NK-92 (cell line): ENCODE data around the gene RPL32.
"Not testable (repeated sequence)": the region's sequence is repeated elsewhere in the genome, so short reads cannot be mapped to it uniquely, and the experiment has no call there.

ENCODE experiments used
- DNase-seq: peaks from one replicate; lab custom pipeline; 2025; ENCODE audit not compliant: unreplicated experiment; lab: John Stamatoyannopoulos, UW

Gene RPL32

DNA sequence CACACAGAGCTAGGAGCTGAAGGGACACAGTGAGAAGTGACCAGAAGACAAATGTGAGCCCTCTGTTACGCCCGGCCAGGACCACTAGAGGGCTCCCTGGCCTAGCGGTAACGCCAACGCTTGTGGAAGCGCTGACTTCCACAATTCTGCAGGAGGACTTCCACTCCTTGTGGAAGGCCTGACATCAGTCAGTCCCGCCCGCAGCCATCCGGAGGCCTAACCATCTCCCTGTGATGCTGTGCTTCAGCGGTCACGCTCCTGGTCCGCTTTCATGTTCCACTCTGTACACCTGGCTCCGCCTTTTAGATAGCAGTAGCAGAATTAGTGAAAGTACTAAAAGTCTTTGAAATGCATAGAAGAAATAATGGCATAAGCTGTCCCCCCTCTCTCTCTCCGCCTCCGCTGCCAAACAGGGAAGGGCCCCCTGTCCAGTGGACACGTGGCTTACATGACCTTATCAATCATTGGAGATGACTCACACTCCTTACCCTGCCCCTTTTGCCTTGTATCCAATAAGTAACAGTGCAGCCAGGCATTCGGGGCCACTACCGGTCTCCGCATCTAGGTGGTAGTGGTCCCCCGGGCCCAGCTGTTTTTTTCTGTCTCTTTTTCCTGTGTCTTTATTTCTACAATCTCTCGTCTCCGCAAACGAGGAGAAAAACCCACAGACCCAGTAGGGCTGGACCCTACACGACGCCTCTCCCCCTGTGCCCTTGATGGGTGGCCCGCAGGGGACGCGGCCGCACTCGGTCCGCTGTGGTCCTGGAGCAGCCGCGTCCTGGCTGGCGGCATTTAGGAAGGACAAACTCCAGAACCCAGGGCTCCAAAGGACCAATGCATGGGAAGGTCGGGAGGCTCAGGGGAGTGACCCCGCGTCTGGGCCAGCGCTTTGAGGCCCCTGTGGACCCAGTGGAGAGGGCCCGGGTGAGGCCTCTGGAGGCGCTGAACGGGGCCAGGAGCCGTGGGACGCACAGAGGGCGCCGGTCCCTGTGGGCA lies 27.0 kb upstream of the RPL32 start:
- no peak for DNase-seq

DNA sequence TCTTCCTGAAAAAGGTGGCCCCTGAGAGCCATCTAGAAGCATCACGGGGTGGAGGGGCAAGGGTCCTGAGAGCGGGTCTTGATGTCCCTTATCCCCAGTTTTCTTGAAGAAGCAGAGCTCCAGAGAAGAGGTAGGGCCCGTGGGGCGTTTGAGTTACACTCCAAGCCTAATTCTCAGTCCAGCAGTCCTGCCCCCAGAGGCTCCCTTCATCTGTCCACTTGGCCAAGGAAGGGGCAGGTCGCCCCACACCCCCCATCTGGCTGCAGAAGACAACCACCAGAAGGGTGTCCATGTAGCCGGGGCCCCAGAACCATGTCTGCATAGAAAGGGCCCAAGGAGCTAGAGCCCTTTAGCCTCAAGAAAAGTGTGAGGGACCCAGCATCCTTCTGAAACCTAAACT lies 25.5 kb upstream of the RPL32 start:
- DNase-seq, result no peak

DNA sequence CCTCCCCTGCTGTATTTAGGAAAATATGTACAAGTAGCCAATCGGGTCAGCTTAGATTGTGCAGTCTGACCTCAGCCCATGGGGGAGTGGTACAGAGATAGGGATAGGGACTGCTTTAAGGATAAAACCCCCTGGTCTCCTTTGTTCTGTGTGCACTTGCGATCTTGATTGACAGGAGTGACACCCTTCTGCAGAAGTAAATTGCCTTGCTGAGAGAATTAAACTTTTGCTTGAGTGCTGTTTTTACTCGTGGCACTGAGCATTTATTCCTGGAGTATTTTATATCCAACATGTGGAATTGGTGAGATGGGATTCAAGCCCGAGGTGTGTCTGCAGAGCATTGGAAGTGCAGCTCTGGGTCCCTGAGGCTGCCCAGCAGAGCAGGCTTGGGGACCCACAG lies 23.9 kb upstream of the RPL32 start:
- DNase-seq, result no peak

DNA sequence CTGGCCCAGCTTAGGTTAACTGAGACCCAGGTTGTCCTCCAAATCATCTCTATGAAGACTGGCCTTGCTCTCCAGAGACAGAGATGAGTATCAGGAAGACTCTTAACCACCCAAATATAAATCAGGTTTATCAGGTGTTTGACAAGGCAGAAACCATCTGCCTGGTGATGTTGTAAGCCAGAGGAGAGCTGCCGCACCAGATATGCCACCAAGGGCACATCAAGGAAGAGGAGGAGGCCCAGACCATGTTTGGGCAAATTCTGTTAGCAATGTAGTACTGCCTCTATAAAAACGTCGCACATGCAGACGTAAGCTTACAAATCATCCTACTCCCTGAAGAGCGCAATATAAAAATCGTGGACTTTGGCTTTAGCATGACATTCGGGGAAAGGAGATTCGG lies 21.0 kb upstream of the RPL32 start:
- no peak for DNase-seq

DNA sequence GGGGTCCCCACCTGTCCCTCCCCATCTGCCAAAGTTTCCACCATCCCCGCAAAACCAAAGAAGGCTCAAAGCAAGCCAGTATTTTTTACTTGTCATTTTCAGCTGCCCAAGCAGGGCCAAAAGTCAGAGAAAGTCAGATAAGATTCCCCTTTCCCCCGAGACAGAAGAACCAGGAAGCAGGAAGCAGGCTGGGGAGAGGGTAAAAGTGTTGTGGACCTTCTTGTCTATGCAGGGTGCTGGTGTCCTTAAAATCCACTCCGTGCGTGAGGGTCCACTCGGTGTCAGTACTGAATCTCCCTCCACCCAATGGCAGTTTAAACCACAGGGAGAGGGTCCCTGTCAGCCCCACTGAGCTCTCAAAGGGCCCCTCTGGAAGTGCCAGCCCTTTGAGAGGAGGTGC lies 20.2 kb upstream of the RPL32 start:
- no peak for DNase-seq

DNA sequence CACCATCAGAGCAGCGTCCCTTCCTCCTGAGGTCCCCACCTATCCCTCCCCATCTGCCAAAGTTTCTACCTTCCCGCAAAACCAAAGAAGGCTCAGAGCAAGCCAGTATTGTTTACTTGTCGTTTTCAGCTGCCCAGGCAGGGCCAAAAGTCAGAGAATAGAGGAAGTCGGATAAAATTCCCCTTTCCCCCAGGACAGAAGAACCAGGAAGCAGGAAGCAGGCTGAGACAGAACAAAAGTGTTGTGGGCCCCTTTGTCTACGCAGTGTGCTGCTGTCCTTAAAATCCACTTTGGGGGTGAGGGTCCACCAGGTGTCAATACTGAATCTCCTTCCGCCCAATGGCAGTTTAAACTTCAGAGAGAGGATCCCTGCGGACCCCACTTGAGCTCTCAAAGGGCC lies 18.5 kb upstream of the RPL32 start:
- DNase-seq, result no peak

DNA sequence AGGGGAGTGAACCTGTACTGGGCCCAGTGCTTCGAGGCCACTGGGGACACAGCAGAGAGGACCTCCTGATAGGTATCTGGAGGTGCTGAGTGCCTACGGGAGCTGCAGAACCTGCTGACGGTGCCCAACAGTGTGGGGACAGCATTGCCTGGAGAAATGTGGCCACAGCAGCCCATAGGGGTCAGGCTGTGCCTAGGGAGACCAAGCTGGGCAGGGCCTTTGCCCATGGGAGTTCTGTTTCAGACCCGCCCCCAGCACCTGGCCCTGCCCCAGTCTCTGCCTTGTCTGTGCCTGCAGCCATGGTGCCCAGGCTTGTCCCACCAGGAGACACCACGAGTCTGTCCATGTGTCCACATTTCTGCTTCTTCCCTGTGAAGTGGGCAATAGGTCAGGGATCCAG lies 15.3 kb upstream of the RPL32 start:
- no peak for DNase-seq

DNA sequence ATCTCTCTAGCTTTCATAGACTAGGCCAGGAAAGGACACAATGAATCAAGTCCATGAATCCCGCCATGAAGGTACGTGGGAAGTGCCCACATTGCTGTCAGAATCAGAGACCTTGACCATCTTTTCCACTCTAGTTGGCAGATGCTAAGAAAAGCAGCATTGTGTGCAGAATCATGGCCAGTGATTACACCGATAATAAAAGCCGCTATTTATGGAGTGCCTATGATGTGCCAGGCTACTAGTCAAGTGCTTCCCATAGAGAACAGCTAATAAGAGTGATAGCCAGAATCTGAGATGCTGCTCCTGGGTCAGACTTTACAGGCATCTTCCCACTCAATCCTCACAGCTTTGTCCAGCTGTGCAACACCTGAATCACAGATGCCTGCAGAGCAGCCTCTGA lies 13.2 kb upstream of the RPL32 start:
- no peak for DNase-seq

DNA sequence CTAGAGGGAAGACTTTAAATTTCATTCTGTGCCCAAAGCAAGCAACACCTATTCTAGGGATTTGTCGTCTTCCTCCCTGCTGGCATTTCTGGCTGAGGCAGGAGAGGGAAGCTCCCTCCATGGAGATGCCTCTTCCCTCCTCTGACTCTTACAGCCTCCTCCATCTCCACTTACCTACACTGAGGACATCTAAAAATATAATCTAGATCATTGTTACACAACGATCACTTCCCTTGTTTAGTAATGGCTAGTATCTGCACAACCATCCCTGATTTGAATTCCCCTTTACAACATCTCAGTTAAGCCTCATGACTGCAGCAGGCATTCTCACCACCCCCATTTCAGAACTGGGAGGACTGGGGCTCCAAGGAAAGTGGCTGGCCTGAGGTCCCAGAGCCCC lies 12.5 kb upstream of the RPL32 start:
- not testable (repeated sequence) for DNase-seq

DNA sequence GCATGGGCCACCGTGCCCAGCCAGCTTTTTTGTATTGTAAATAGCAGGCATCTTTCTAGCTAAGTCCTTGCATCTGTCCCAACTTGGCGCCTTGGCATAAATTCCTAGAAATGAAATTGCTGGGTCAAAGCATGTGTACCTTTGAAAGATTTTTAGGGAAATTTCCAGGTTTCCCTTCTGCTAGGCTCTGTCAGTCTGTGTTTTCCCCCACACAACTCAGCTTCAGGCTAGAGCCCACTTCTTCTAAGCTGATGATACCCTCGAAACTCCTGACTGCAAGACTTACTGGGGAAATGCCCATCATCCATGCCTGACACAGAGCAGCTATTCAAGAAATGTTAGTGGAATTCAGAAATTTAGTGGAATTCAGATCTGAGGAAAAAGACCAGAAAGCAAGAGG lies 10.8 kb upstream of the RPL32 start:
- no peak for DNase-seq

DNA sequence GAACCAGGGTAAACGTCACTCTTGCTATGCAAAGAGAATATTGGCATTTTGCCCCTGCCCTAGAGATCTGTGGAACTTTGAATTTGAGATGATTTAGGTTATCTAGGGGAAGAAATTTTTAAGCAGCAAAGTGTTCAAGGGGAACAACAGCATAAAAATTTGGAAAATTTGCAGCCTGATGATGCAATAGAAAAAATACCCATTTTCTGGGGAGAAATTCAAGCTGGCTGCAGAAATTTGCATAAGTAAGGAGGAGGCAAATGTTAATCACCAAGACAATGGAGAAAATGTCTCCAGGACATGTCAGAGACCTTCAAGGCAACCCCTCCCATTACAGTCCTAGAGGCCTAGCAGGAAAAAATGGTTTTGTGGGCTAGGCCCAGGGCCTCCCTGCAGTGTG lies 4.4 kb upstream of the RPL32 start:
- no peak for DNase-seq

DNA sequence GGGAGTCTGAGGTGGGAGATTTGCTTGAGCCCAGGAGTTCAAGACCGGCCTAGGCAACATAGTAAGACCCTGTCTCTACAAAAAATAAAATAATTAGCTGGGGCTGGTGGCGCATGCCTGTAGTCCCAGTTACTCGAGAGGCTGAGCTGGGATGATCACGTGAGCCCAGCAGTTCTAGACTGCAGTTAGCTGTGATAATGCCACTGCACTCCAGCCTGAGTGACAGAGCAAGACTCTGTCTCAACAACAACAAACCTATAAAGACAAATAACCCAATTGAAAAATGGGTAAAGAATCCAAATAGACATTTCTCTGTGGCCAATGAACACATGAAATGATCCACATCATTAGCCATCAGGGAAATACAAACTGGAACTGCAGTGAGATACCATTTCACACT lies 1.1 kb upstream of the RPL32 start:
- DNase-seq, result no peak

DNA sequence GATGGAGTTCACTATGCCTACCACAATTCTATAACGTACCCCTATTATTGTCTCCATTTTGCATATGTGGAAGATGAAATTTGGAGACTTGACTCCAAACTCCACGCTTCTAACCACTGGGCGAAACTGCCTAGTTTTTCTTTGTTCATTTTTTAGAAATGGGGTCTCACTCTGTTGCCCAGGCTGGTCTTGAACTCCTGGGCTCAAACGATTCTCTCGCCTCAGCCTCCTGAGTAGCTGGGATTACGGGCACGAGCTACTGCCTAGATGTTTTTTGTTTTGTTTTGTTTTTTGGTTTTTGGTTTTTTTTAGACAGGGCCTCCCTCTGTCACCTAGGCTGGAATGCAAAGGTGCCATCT lies 584 bp upstream of the RPL32 start:
- no peak for DNase-seq

DNA sequence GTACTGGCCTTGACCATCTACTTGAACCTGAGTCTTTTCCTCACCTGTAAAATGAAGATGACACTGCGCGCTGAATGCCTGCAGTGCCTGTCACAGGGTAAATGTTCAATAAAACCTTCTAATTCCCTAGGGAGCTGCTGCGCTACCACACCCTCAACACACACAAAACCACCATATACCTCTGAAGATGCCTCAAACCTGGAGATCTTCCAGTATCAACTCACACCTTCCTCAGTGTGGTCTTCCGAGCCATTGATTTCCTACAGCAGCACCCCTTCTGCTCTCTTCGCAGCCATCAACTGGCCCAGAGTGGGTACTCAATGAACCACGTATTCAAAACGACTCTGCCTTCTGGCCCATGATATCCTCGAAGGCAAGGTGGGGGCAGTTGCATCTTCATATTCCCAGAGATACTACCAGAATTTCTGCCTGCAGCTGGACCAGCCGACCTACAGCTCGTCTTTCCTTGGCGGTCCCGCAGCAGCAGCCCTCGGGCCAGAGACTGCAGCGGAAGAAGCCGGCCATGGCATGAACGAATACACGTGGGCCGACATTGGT lies 695 bp downstream of the RPL32 start:
- no peak for DNase-seq

DNA sequence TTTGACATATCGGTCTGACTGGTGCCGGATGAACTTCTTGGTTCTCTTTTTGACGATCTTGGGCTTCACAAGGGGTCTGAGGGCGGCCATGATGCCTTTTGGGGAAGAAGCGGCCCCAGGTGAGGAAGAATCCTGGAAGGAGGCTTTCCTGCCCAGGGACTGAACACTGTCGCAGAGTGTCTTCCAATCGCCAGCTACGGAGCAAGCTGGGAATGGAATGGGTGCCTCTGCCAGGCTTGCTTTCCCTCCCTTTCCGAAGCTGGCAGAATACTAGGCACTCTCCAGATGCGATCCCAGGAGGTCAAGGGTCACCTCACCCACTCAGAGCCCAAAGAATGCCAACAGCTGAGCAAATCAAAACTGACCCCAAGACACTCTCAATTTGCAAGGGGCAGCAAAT lies 1.2 kb downstream of the RPL32 start:
- DNase-seq, result not testable (repeated sequence)

DNA sequence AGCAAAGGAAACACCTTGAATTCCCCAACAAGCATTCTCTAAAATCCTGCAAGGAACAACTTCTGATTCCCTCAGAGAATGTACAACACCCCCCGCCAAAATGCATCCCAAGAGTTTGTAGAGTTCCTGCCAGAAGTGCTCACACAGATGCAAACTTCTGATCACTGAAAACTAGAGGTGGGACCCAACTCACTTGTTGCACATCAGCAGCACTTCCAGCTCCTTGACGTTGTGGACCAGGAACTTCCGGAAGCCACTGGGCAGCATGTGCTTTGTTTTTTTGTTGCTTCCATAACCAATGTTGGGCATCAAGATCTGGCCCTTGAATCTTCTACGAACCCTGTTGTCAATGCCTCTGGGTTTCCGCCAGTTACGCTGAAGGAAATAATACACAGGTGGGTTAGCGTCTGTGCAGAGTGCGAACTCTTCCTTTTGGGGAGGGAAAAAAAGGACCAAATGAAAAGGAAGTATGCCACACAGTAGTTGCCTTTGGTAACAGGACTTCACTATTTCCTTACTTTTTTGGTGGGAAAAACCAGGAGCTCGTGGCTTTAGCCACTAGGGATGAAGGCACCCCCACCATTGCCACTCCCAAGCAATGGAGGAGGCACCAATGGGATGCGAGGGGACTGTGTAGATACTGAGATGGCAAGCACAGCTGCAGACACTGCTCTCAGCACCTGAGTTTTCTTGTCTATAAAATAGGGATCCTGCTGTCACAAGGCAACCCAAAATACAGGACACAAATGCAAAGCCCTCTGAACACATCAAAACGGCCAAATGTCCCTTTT lies 2.0 kb downstream of the RPL32 start:
- DNase-seq, result no peak

DNA sequence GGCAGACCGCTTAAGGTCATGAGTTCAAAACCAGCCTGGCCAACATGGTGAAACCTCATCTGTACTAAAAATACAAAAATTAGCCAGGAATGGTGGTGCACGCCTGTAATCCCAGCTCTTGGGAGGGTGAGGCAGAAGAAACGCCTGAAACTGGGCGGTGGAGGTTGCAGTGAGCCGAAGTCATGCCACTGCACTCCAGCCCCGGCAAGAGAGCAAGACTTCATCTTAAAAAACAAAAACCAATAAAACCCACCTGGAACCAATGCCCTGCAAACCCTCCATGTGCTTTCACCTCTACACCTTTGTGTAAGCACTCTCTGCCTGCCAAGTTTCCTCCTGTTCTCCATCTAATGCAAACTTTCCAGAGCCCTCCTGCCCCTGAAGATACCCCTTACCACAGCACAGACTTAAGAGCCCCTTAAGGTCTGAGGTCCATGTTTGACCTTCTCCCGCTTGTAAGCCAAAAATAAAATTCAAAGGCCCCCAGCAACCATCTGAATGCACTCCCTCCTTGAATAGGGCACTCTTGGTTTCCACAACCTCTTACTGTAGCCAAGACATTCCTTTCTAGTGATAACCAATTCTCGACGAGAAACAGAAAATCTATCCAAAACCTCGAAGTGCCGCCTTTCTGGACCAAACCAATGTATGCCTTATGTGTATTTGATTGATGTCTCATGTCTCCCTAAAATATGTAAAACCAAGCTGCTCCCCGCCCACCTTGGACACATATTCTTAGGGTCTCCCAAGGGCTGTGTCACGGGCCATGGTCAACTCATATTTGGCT lies 3.0 kb downstream of the RPL32 start:
- no peak for DNase-seq

DNA sequence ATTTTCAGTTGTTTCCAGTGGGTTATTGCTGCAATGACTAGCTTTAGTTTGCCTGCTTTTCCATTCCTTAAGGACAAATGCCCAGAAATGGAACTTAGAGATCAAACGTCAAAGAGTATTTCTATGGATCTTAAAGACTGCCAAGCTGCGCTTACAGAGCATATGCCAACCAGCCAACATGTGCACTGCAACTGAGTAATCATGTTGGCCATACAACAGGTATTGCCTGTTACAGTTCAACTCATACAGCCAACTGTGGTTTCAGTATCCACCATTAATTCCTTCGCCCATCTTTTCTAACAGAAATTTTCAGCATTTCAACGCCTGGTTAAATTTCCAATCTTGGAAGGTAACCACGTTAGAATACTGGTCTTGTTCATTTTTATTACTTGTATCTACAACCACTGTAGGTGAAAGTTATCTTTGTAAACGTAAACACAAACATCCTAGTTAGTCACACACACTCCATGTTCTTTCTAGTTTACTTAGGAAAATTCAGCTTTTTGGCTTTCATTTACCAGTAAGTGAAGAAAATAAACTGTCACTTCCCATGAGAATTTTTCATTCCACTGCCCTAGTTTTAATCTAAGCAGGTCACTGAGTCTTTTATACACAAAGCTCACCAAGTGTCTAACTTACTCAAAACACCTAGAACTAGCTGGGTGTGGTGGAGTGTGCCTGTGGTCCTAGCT lies 3.9 kb downstream of the RPL32 start:
- DNase-seq, result no peak

DNA sequence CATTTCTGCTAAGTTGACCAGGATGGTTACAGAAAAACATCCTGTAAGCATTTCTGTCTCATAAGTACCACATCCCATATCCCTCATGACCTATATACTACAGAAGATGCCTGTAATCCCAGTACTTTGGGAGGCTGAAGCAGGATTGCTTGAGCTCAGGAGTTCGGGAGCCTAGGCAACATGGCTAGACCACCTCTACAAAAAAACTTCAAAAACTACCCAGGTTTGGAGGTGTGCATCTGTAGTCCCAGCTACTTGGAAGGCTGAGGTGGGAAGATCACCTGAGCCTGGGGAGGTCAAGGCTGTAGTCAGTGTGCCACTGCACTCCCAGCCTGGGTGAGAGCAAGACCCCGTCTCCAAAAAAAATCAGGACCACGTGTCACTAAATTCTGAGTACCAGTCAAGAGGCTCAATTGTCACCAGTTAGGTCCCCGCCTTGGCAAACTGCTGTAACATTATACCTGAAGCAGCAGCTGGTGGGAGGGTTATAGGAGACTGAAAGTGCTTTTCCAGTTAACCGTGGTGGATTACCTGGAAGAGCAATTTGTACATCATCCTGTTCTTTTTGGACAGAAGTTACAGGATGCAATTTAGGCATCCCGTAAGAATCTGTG lies 6.2 kb downstream of the RPL32 start:
- DNase-seq, result no peak
